SK-N-SH (cell line): ENCODE data around the gene HESX1. TPM values are rescaled to one million over a fixed set of nuclear protein-coding genes. Genes with fewer than 3 reads are reported as not detected.
A peak's percentile ranks its signal among the peaks of the same experiment; 100 is the strongest.

ENCODE experiments used
- CTCF ChIA-PET: fragments of 300-600, 350-600 bp; formaldehyde crosslinking; extraction: SDS; loops from one replicate; lab custom pipeline; 2021; lab: Yijun Ruan, JAX
- POLR2A ChIA-PET: fragments of 350-600 bp; sonication (Branson Sonifier 250); formaldehyde crosslinking; extraction: SDS; loops from one replicate; lab custom pipeline; 2020; ENCODE audit warnings: antibody characterized with exemption, inconsistent platforms; lab: Yijun Ruan, JAX
- DNase-seq: peaks from one replicate; pipeline ENCODE4 v3.0.0; 2012
- H2AFZ ChIP-seq: fragments of 200-600 bp; sonication (generic); 2 replicates; pipeline ENCODE4 v1.8.1; 2016; ENCODE audit warnings: antibody characterized with exemption, mild to moderate bottlenecking, low read depth
- H3F3A ChIP-seq: fragments of 200-600 bp; sonication (generic); replicated peaks from 2 replicates; pipeline ENCODE3; 2016; ENCODE audit warnings: antibody characterized with exemption, mild to moderate bottlenecking; ENCODE audit not compliant: insufficient read depth
- H3K27ac ChIP-seq, 2 experiments: fragments of 200-500 bp in 1 of 2; fragments of 200-600 bp in 1 of 2; sonication (Bioruptor generic) in 1 of 2; sonication (generic), shearing (Covaris generic) in 1 of 2; 2 replicates each; pipeline versions ENCODE4 v1.5.1 to v1.6.1; 2014 to 2016; ENCODE audit warnings: low read depth in 2 of 2, inconsistent platforms in 1 of 2, low read length in 1 of 2, mild to moderate bottlenecking in 1 of 2, mixed read lengths in 1 of 2
- H3K27me3 ChIP-seq: fragments of 200-600 bp; sonication (generic), shearing (Covaris generic); 2 replicates; pipeline ENCODE4 v1.6.1; 2016; ENCODE audit warnings: mixed run types; ENCODE audit not compliant: insufficient read depth
- H3K36me3 ChIP-seq, 2 experiments: fragments of 200-500 bp in 1 of 2; fragments of 200-600 bp in 1 of 2; sonication (Bioruptor generic) in 1 of 2; sonication (generic) in 1 of 2; replicated peaks in 1 of 2; 2 replicates each; pipeline versions ENCODE3 to v1.5.1; 2014 to 2016; ENCODE audit warnings: low read length in 1 of 2, mild to moderate bottlenecking in 1 of 2; ENCODE audit not compliant: insufficient read depth in 2 of 2, control insufficient read depth in 1 of 2
- H3K4me1 ChIP-seq, 2 experiments: fragments of 200-500 bp in 1 of 2; fragments of 200-600 bp in 1 of 2; sonication (Bioruptor generic) in 1 of 2; sonication (generic), shearing (Covaris generic) in 1 of 2; 2 replicates each; pipeline versions ENCODE4 v1.5.1 to v1.6.1; 2014 to 2016; ENCODE audit warnings: low read depth in 1 of 2, low read length in 1 of 2, mixed run types in 1 of 2; ENCODE audit not compliant: insufficient read depth in 2 of 2, control insufficient read depth in 1 of 2
- H3K4me2 ChIP-seq: fragments of 200-600 bp; sonication (generic), shearing (Covaris generic); 2 replicates; pipeline ENCODE4 v1.6.1; 2017; ENCODE audit warnings: mixed run types
- H3K4me3 ChIP-seq, 2 experiments: fragments of 200-500 bp in 1 of 2; fragments of 200-600 bp in 1 of 2; sonication (Bioruptor generic) in 1 of 2; sonication (generic), shearing (Covaris generic) in 1 of 2; 2 replicates each; pipeline versions ENCODE4 v1.5.1 to v1.8.1; 2014 to 2016; ENCODE audit warnings: low read depth in 2 of 2, inconsistent platforms in 1 of 2, low read length in 1 of 2, mild to moderate bottlenecking in 1 of 2, mixed read lengths in 1 of 2, moderate library complexity in 1 of 2
- H3K79me2 ChIP-seq: fragments of 200-600 bp; sonication (generic); 2 replicates; pipeline ENCODE4 v1.8.1; 2017; ENCODE audit warnings: mild to moderate bottlenecking; ENCODE audit not compliant: insufficient read depth
- H3K9ac ChIP-seq: fragments of 200-600 bp; sonication (generic); 2 replicates; pipeline ENCODE4 v1.6.1; 2017; ENCODE audit warnings: mixed run types
- H3K9me2 ChIP-seq: fragments of 200-600 bp; sonication (generic); 2 replicates; pipeline ENCODE4 v1.6.1; 2017; ENCODE audit warnings: mixed run types
- H3K9me3 ChIP-seq: fragments of 200-600 bp; sonication (generic); 2 replicates; pipeline ENCODE4 v1.6.1; 2017; ENCODE audit warnings: mixed run types, mild to moderate bottlenecking, moderate library complexity
- H4K20me1 ChIP-seq: fragments of 200-600 bp; sonication (generic); 2 replicates; pipeline ENCODE4 v1.6.1; 2017; ENCODE audit warnings: mild to moderate bottlenecking, mixed run types; ENCODE audit not compliant: insufficient read depth
- CHD2 ChIP-seq: fragments of 150-350 bp; IDR thresholded peaks from 2 replicates; pipeline ENCODE4 v1.6.1; 2018; ENCODE audit warnings: low read length; ENCODE audit not compliant: partially characterized antibody
- FOSL2 ChIP-seq: IDR thresholded peaks from 2 replicates; pipeline ENCODE4 v1.4.0; 2012; ENCODE audit warnings: low read depth, mild to moderate bottlenecking, moderate library complexity, borderline replicate concordance
- FOXM1 ChIP-seq: IDR thresholded peaks from 2 replicates; pipeline ENCODE4 v1.4.0; 2012; ENCODE audit warnings: low read depth, mild to moderate bottlenecking
- GABPA ChIP-seq: IDR thresholded peaks from 2 replicates; pipeline ENCODE4 v1.4.0; 2012; ENCODE audit warnings: low read depth, mild to moderate bottlenecking
- MAX ChIP-seq: IDR thresholded peaks from 2 replicates; pipeline ENCODE4 v1.4.0; 2012; ENCODE audit warnings: low read depth
- NFIC ChIP-seq: IDR thresholded peaks from 2 replicates; pipeline ENCODE4 v1.4.0; 2012; ENCODE audit warnings: borderline replicate concordance
- NRF1 ChIP-seq: IDR thresholded peaks from 2 replicates; pipeline ENCODE4 v1.6.1; 2012; ENCODE audit warnings: low read depth, mild to moderate bottlenecking, low read length
- RCOR1 ChIP-seq: fragments of 150-350 bp; IDR thresholded peaks from 2 replicates; pipeline ENCODE4 v1.6.1; 2017; ENCODE audit warnings: antibody characterized with exemption, low read length
- RFX5 ChIP-seq: IDR thresholded peaks from 2 replicates; pipeline ENCODE4 v1.6.1; 2012; ENCODE audit warnings: mild to moderate bottlenecking, improper control_type of control experiment, low read length
- SIN3A ChIP-seq: IDR thresholded peaks from 2 replicates; pipeline ENCODE4 v1.6.1; 2012; ENCODE audit warnings: low read depth, mild to moderate bottlenecking, low read length, moderate library complexity, borderline replicate concordance
- YY1 ChIP-seq: IDR thresholded peaks from 2 replicates; pipeline ENCODE4 v1.4.0; 2012; ENCODE audit warnings: low read depth, mild to moderate bottlenecking
- ZBTB33 ChIP-seq: IDR thresholded peaks from 2 replicates; pipeline ENCODE4 v1.4.0; 2012; ENCODE audit warnings: low read depth, borderline replicate concordance
- WGBS: methylation state at CpG from one replicate; pipeline ENCODE4 v1.1.6; 2017; ENCODE audit warnings: low lambda C conversion rate; 5-methylcytosine and 5-hydroxymethylcytosine counted together
- polyA plus RNA-seq, 3 experiments: library from polyadenylated mRNA; depleted of rRNA; stranded (reverse); fragments of >200 nt; gene quantifications; 2 replicates each; pipeline ENCODE4 v1.2.3, GENCODE V29; 2012

Gene HESX1
- polyA plus RNA-seq, 1 of the 3 experiments (the other 2 are of a cell fraction), result 1.2 TPM

GRCh38 chr3:57163751-57164150 is 36.0 kb downstream of the HESX1 start:
- peak overlapping the region; percentile 76 to 82; a peak in 3 of 4 replicates for H3K4me3 ChIP-seq
- POLR2A ChIA-PET, result interaction anchor here (0.9 to 1.7 kb wide), 6 partner anchors 28 to 60 kb away, joined by 3 to 12 read pairs (median 3); no protein-coding TSS in a partner anchor
- peaks cover 15% of the 10 kb centered on the region; the same call in 1 of the 2 replicates for H3K27me3 ChIP-seq

GRCh38 chr3:57161915-57162314 is 37.9 kb downstream of the HESX1 start:
- H3K27me3 ChIP-seq, result peaks cover 4% of the 10 kb centered on the region; the same call in 1 of the 2 replicates
- peaks cover 7 to 75% of the 10 kb centered on the region in 2 experiments; a peak in 2 of 4 replicates for H3K4me1 ChIP-seq

More at GRCh38 chr3:57163751-57164150, 36.0 kb downstream of the HESX1 start:
- CTCF ChIA-PET, result interaction anchor here (1.0 to 6.0 kb wide), 7 partner anchors 12 to 168 kb away, joined by 3 to 49 read pairs (median 4); no protein-coding TSS in a partner anchor
- Histone ChIP-seq H3K9me2 (no peaks in the 10 kb centered on the region), H3K9me3 (no peaks in the 10 kb centered on the region), H3K4me2 (peak overlapping the region; percentile 95), H3F3A (no peaks in the 10 kb centered on the region), H3K9ac (no peak overlapping the region), H3K4me1 (peaks cover 7 to 57% of the 10 kb centered on the region in 2 experiments; a peak in 2 of 4 replicates), H3K36me3 (no peaks in the 10 kb centered on the region), H3K79me2 (no peaks in the 10 kb centered on the region), H2AFZ (no peak overlapping the region), H4K20me1 (no peaks in the 10 kb centered on the region), H3K27ac (peak overlapping the region in 1 of 2 experiments; percentile 99; a peak in 2 of 4 replicates)
- no peak for DNase-seq
- TF ChIP-seq RCOR1 (0 out of 2 replicates have a peak, but pooled peaks have one; percentile 15), ZBTB33 (no peak), MAX (no peak)
- 31% methylated on average over 7 of the region's 8 CpGs for WGBS

More at GRCh38 chr3:57161915-57162314, 37.9 kb downstream of the HESX1 start:
- no peak for DNase-seq
- POLR2A ChIA-PET, result interaction anchor here (2.7 kb wide), 1 partner anchor 42 kb away, joined by 12 read pairs; no protein-coding TSS in a partner anchor
- no peaks in the 10 kb centered on the region for H3K9me3 ChIP-seq
- WGBS, result 83% methylated on average over 1 of the region's 1 CpG
- TF ChIP-seq RFX5 (no peak), CHD2 (no peak), GABPA (no peak), SIN3A (no peak), NRF1 (no peak), NFIC (no peak), FOXM1 (no peak), FOSL2 (no peak), YY1 (no peak)
- TF ChIP-seq, all 33 proteins: peak for 0
- peak overlapping the region in 1 of 2 experiments; percentile 36; a peak in 1 of 4 replicates for H3K4me3 ChIP-seq
- H3K79me2 ChIP-seq, result no peaks in the 10 kb centered on the region
- H3F3A ChIP-seq, result no peaks in the 10 kb centered on the region
- H3K27ac ChIP-seq, result peak overlapping the region in 1 of 2 experiments; percentile 99; a peak in 2 of 4 replicates
- CTCF ChIA-PET, result interaction anchor here (1.2 to 6.0 kb wide), 4 partner anchors 16 to 166 kb away, joined by 3 to 49 read pairs (median 4); no protein-coding TSS in a partner anchor
- no peak overlapping the region for H3K4me2 ChIP-seq
- H4K20me1 ChIP-seq, result no peaks in the 10 kb centered on the region
- H3K9ac ChIP-seq, result no peak overlapping the region
- no peaks in the 10 kb centered on the region for H3K9me2 ChIP-seq
- no peak overlapping the region for H2AFZ ChIP-seq
- H3K36me3 ChIP-seq, result no peaks in the 10 kb centered on the region
